Panc1 (cell line): Measurements from ENCODE around the gene SELENOW. TPM values are rescaled to one million over a fixed set of nuclear protein-coding genes. Genes with fewer than 3 reads are reported as not detected.

Experiments used
- ATAC-seq: fragments of 200-7000 bp; cut with Tn5 transposase; 2 replicates; pipeline ENCODE4 v1.9.1; 2020; ENCODE audit warnings: mild to moderate bottlenecking, moderate library complexity
- BruUV-seq: library from RNA; stranded (reverse); fragments of 400-500 nt; replicated peaks from 2 replicates; lab custom pipeline; 2021; lab: Mats Ljungman, UMichigan
- CTCF ChIA-PET: fragments of 300-600 bp; sonication (Branson Sonifier 250); formaldehyde crosslinking; loops from one replicate; lab custom pipeline; 2022; ENCODE audit warnings: antibody characterized with exemption; lab: Charles Lee
- POLR2A ChIA-PET: fragments of 300-600 bp; sonication (Branson Sonifier 250); formaldehyde crosslinking; loops from one replicate; lab custom pipeline; 2022; ENCODE audit warnings: antibody characterized with exemption; lab: Charles Lee
- DNase-seq: peaks from one replicate; pipeline ENCODE4 v3.0.0-alpha.2; 2010; ENCODE audit warnings: low read depth, low spot score
- H3K27ac ChIP-seq: 2 replicates; pipeline ENCODE4 v1.5.1; 2011; ENCODE audit warnings: mild to moderate bottlenecking, low read length, inconsistent platforms
- H3K27me3 ChIP-seq: fragments of 200-500 bp; sonication (Bioruptor generic); 2 replicates; pipeline ENCODE4 v1.6.0; 2014; ENCODE audit warnings: low read length, inconsistent platforms; ENCODE audit not compliant: control insufficient read depth, insufficient read depth
- H3K36me3 ChIP-seq: fragments of 200-500 bp; sonication (Bioruptor generic); 2 replicates; pipeline ENCODE4 v1.5.1; 2014; ENCODE audit warnings: inconsistent platforms, mild to moderate bottlenecking, low read length, moderate library complexity; ENCODE audit not compliant: control insufficient read depth, insufficient read depth
- H3K4me1 ChIP-seq: 2 replicates; pipeline ENCODE4 v1.5.1; 2011; ENCODE audit warnings: inconsistent platforms, mild to moderate bottlenecking, low read length, moderate library complexity; ENCODE audit not compliant: control insufficient read depth, insufficient read depth
- H3K4me3 ChIP-seq, 2 experiments: 2 replicates each; pipeline ENCODE4 v1.5.1; 2011 to 2012; ENCODE audit warnings: low read depth in 2 of 2, low read length in 2 of 2, mild to moderate bottlenecking in 2 of 2, inconsistent platforms in 1 of 2, moderate library complexity in 1 of 2
- H3K9me3 ChIP-seq: fragments of 200-500 bp; sonication (Bioruptor generic); 2 replicates; pipeline ENCODE4 v1.5.1; 2014; ENCODE audit warnings: low read depth, mild to moderate bottlenecking, inconsistent platforms, low read length, moderate library complexity; ENCODE audit not compliant: control insufficient read depth, insufficient read depth
- CTCF ChIP-seq: fragments of 450-650 bp; IDR thresholded peaks from 2 replicates; pipeline ENCODE4 v1.5.1; 2017; ENCODE audit warnings: mild to moderate bottlenecking
- POLR2AphosphoS5 ChIP-seq: IDR thresholded peaks from 2 replicates; pipeline ENCODE4 v1.6.1; 2012; ENCODE audit warnings: mild to moderate bottlenecking, low read depth, low read length, moderate library complexity
- REST ChIP-seq, 2 experiments: IDR thresholded peaks; 2 replicates each; pipeline ENCODE4 v1.6.1; 2011 to 2012; ENCODE audit warnings: low read depth in 2 of 2, control low read depth in 1 of 2, low read length in 1 of 2, mild to moderate bottlenecking in 1 of 2, moderate library complexity in 1 of 2; ENCODE audit not compliant: insufficient read depth in 1 of 2
- SIN3A ChIP-seq: IDR thresholded peaks from 2 replicates; pipeline ENCODE4 v1.6.1; 2012; ENCODE audit warnings: low read depth, mild to moderate bottlenecking, low read length, moderate library complexity, borderline replicate concordance; ENCODE audit not compliant: insufficient read depth
- TCF7L2 ChIP-seq: IDR thresholded peaks from 2 replicates; pipeline ENCODE4 v1.6.1; 2011; ENCODE audit warnings: mild to moderate bottlenecking, low read depth, low read length, inconsistent platforms
- in situ Hi-C: cut with HindIII; loops from 2 replicates; pipeline ENCODE4 v1.10.0; 2016; ENCODE audit warnings: low sequenced_read_pairs, low pct_unique_long_range_greater_than_20kb
- intact Hi-C: fragments of 100-400 bp; cut with micrococcal nuclease; formaldehyde crosslinking; loops from one replicate; pipeline ENCODE4 v1.10.0; 2022; ENCODE audit not compliant: unreplicated experiment
- total RNA-seq: library from RNA; stranded (reverse); gene quantifications from one replicate; pipeline ENCODE4 v1.2.1, GENCODE V29; 2021; ENCODE audit not compliant: unreplicated experiment

The SELENOW gene
- total RNA-seq, 1 experiment from 2014 or later: 62.0 TPM

- Histone ChIP-seq H3K4me3 (no peak overlapping the region), H3K36me3 (no peaks in the 10 kb centered on the region; the same call in 1 of the 2 replicates), H3K27me3 (no peaks in the 10 kb centered on the region), H3K27ac (no peak overlapping the region), H3K9me3 (no peaks in the 10 kb centered on the region), H3K4me1 (no peaks in the 10 kb centered on the region)
- no peak for ATAC-seq
- in situ Hi-C loops (no loop called here), intact Hi-C loops (no loop called here)
- ChIA-PET POLR2A (no interaction called here), CTCF (no interaction called here)
- no TSS peak for BruUV-seq
- no peak for DNase-seq
- TF ChIP-seq CTCF: no peak
- TF ChIP-seq REST (IDR thresholded peaks at IDR 0.05; ENCODE audit: insufficient read depth in 1 of 2, low read depth in 2 of 2, low read length in 1 of 2): no peak
Measured at GRCh38 chr19:47756627-47756929, 21.9 kb upstream of the SELENOW start.

GRCh38 chr19:47756953-47757608 is 21.4 kb upstream of the SELENOW start:
- ATAC-seq: no peak
- intact Hi-C loops: no loop called here

More at GRCh38 chr19:47756953-47757608, 21.4 kb upstream of the SELENOW start:
- no peak for TF ChIP-seq CTCF
- no peak for TF ChIP-seq POLR2AphosphoS5
- TF ChIP-seq TCF7L2: no peak
- TF ChIP-seq SIN3A: no peak
- TF ChIP-seq REST (IDR thresholded peaks at IDR 0.05; ENCODE audit: insufficient read depth in 1 of 2, low read depth in 2 of 2, low read length in 1 of 2): no peak
- no peak for DNase-seq
- Histone ChIP-seq H3K36me3 (no peaks in the 10 kb centered on the region; the same call in 1 of the 2 replicates), H3K27me3 (no peaks in the 10 kb centered on the region), H3K4me1 (no peaks in the 10 kb centered on the region), H3K27ac (no peak overlapping the region), H3K9me3 (no peaks in the 10 kb centered on the region), H3K4me3 (no peak overlapping the region)
- ChIA-PET POLR2A (no interaction called here), CTCF (no interaction called here)
- BruUV-seq: no TSS peak
- in situ Hi-C loops: no loop called here
